ENCODE measurements around the gene BAHCC1.

DNA sequence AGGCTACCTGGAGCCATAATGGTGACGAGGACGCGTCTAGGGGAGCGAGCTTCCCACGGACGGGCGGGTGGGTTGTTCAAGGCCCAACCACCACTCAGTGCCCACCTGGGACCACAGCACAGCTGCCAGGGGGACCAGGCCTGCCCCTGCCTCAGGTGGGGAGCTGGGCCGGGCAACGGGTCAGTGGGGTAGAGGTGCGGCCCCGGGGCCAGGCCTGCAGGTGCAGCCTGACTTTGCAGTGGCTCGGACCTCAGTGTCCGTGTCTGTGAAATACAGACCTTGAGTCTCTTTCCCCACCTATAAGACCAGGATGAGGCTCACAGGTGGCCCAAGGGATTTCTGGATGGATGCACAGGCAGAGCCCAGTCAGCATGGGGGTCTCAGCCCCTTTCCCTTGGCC is 74.0 kb downstream of the BAHCC1 start:
- TF ChIP-seq, protein P1, sequence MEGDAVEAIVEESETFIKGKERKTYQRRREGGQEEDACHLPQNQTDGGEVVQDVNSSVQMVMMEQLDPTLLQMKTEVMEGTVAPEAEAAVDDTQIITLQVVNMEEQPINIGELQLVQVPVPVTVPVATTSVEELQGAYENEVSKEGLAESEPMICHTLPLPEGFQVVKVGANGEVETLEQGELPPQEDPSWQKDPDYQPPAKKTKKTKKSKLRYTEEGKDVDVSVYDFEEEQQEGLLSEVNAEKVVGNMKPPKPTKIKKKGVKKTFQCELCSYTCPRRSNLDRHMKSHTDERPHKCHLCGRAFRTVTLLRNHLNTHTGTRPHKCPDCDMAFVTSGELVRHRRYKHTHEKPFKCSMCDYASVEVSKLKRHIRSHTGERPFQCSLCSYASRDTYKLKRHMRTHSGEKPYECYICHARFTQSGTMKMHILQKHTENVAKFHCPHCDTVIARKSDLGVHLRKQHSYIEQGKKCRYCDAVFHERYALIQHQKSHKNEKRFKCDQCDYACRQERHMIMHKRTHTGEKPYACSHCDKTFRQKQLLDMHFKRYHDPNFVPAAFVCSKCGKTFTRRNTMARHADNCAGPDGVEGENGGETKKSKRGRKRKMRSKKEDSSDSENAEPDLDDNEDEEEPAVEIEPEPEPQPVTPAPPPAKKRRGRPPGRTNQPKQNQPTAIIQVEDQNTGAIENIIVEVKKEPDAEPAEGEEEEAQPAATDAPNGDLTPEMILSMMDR (IDR thresholded peaks at IDR 0.05; ENCODE audit: low read depth, low read length): no peak
- no peak for TF ChIP-seq EZH2phosphoT487 (IDR thresholded peaks at IDR 0.05; ENCODE audit: low read depth)

All from OCI-LY3 (cell line).